RCC 7860 (cell line): Measurements from ENCODE around the gene MDGA2.
"Not testable (repeated sequence)": the region's sequence is repeated elsewhere in the genome, so short reads cannot be mapped to it uniquely, and the experiment has no call there.

Source experiments
- DNase-seq: peaks from one replicate; pipeline ENCODE4 v3.0.0-alpha.2; 2015; ENCODE audit warnings: low spot score
- FAIRE-seq: peaks from 2 replicates; lab custom pipeline; 2012; peaks lifted over from hg19 to GRCh38; lab: Jason Lieb, UNC

MDGA2 gene

DNA sequence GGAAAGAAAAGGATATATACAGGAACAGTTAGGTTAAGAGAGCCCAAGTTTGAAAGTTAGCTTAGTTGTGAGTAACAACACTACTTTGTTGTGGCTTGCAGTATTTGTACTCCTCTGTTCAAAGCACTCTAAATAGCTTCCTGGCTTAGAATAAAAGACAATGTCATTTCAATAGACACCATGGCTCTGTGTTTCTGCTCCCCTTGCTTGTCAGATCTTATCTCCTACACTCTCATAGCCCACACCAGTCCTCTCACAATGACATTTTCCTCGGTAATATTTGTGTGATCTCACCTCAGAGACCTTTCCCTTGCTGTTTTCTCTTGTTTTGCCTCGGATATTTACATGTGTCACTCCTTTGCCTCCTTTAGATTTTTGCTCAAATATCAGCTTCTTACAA is 418.4 kb downstream of the MDGA2 start:
- FAIRE-seq (no peak), DNase-seq (no peak)

DNA sequence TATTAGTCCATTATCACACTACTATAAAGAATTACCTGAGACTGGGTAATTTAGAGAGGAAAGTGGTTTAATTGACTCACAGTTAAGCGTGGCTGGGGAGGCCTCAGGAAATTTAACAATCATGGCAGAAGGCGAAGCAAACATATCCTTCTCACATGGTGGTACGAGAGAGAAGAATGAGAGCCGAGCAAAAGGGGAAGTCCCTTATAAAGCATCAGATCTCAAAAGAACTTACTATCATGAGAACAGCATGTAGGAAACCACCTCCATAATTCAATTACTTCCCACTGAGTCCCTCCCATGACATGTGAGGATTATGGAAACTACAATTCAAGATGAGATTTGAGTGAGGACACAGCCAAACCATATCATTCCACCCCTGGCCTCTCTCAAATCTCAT is 422.6 kb downstream of the MDGA2 start:
- no peak for DNase-seq
- no peak for FAIRE-seq

- DNase-seq (no peak), FAIRE-seq (no peak)
Observed at GRCh38 chr14:47246367-47246766, 429.0 kb downstream of the MDGA2 start.

- not testable (repeated sequence) for FAIRE-seq, DNase-seq
Observed at GRCh38 chr14:47242579-47242978, 432.8 kb downstream of the MDGA2 start.

- FAIRE-seq: no peak
Observed at GRCh38 chr14:47240748-47241437, 434.5 kb downstream of the MDGA2 start.

DNA sequence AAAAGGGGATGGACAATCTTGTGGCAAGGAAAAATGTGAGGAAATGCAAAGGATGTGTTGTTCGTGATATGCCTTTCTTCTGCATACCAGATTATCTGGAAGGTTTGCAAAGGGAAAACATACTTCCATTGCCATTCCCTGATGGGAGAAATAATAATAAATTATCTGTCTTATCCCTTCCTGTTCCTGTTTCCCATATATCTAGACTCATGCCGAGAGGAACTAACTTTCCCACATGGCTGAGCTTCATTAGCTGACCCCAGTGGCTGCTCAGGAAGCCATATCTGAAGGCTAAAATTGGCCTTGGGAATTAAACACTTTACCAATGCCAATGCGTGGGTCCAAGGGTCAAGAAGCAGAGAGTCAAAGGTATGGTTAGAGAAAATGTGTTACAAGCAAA is 439.8 kb downstream of the MDGA2 start:
- DNase-seq (no peak), FAIRE-seq (no peak)

More at GRCh38 chr14:47240748-47241437, 434.5 kb downstream of the MDGA2 start:
- DNase-seq: no peak

DNA sequence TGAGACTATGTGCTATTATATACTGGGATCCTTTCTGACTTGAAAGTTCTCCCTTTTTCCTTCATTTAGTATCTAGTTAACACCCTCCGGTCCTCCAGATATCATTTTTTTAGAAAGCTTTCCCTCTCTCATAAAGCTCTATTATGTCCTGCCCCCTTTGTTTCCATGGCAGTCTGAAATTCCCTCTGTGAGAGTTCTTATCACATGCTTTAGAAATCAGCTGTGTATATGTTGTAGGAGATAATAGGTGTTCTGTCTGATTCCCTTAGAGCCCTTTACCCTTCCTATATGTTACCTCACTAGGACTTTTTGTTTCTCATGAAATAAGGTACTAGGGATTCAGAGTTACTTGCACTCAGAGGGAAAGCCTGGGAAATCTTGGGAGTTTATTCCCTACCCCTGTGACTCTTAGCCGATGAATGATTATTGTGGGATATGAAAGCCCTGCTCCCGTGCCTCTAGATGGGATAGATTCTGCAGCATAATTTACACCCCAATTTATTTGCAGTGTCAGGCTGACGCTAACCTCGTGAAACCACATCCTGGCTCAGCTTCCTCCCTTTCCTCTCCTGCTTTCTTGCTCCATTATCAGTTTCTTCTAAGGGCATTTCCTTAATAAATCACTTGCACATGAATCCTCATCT is 448.4 kb downstream of the MDGA2 start:
- FAIRE-seq (no peak), DNase-seq (peak; percentile 4)

GRCh38 chr14:47223656-47224055 is 451.7 kb downstream of the MDGA2 start:
- FAIRE-seq: no peak
- DNase-seq: no peak

DNA sequence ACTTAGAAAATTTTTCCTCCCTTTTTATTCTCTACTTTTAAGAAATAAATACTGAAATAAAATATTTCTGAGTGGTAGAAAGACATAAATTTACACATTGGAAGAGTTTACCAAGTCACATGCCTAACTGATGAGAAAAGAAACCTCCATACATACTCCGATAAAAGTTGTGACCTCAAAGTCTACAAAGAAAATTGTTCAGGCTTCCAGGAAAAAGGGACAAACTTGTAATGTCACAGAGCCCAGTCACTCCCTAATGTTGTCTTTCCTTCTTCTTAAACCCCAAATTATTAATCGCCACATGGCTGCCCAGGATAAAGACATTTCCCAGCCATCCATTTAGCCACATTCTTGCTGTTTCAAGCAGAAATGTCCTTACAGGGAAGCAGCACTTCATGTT is 455.3 kb downstream of the MDGA2 start:
- no peak for FAIRE-seq
- DNase-seq: no peak

GRCh38 chr14:47211263-47211662 is 464.1 kb downstream of the MDGA2 start:
- DNase-seq: no peak
- no peak for FAIRE-seq

DNA sequence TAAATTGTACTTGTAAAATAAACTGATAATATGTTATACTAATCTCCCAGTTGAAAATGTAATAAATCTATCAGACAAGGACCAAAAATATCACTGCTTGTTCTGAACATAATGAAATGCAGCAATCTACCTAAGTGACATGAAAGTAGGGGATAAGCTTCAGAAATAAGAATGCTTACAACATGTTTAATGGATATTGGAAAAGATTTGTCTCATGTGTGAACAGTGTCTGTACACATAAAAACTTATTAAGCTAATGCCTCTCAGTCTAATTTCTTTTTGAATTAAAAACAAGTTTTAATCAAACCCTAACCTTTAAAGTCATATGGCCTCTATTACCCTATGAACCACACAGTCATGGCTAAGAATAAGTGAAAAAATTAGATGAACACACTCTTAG is 465.3 kb downstream of the MDGA2 start:
- no peak for DNase-seq
- no peak for FAIRE-seq

- FAIRE-seq (no peak), DNase-seq (no peak)
Observed at GRCh38 chr14:47208434-47208833, 467.0 kb downstream of the MDGA2 start.

GRCh38 chr14:47207617-47208016 is 467.8 kb downstream of the MDGA2 start:
- DNase-seq (no peak), FAIRE-seq (no peak)

- FAIRE-seq: no peak
- no peak for DNase-seq
Observed at GRCh38 chr14:47200740-47201139, 474.7 kb downstream of the MDGA2 start.

DNA sequence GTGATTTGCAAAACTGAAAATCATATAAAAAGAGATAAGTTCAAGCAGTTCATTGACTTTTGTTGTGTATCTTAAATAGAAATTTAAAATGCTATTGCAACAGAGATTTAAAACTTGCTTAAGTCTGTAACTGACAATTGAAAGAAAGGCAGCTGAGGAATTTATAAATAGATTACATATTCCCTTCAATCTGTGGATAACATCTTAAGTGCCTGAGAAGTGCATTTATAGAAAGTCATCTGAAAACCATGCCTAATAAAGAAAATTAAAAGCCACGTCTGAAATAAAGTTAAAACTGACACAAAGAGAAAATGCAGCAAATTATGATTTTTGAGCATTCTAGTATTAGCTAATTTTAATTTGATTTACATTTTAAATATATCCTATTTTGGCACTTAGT is 479.8 kb downstream of the MDGA2 start:
- DNase-seq (no peak), FAIRE-seq (peak; percentile 30)

DNA sequence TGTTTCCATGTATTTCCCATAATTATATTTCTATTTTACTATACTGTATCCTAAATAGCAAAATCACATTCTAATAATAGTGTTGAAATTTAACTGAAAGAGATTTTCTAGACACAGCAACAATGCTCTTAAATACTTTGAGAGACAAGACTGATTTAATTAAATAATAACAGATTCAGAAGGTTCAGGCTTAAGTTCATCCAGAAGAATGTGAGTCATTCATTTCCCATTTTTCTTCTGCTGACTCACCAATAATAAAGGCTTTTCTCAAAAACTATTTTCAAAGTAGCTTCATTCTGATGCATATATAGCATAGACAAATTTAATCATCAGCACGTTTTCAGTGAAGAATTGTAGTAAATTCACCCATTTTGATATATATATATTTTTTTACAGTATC is 481.4 kb downstream of the MDGA2 start:
- peak; percentile 10 for DNase-seq
- peak; percentile 73 for FAIRE-seq

GRCh38 chr14:47192203-47192602 is 483.2 kb downstream of the MDGA2 start:
- not testable (repeated sequence) for DNase-seq, FAIRE-seq

GRCh38 chr14:47191700-47192099 is 483.7 kb downstream of the MDGA2 start:
- DNase-seq (no peak), FAIRE-seq (no peak)

- FAIRE-seq (no peak), DNase-seq (no peak)
Observed at GRCh38 chr14:47189911-47190484, 485.4 kb downstream of the MDGA2 start.

DNA sequence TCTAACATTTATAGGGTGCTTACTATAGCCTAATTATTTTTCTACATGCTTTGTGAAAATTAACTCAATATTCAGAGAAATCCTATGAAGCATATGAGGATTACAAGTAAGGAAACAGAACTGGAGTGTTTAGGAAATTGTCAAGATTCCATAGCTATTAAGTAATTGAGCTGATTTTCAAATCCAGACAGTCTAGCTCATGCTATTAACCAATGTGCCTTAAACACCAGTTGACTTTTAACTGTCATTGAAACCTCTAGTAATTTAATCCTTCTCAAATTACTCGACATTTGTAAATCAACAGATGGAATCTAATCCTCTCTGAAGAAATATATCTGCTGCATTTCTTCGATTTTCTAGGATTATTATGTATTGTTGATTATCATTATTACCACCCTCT is 488.9 kb downstream of the MDGA2 start:
- DNase-seq: peak; percentile 41
- no peak for FAIRE-seq

GRCh38 chr14:47179906-47180305 is 495.5 kb downstream of the MDGA2 start:
- FAIRE-seq: no peak

GRCh38 chr14:47171896-47172295 is 503.5 kb downstream of the MDGA2 start:
- FAIRE-seq, DNase-seq: not testable (repeated sequence)

More at GRCh38 chr14:47179906-47180305, 495.5 kb downstream of the MDGA2 start:
- no peak for DNase-seq
